Liver (tissue), 3 donors: ENCODE data around the gene PDZD2.

Experiments used
- GABPA ChIP-seq, 2 donors: IDR thresholded peaks in 1 of 2; conservative IDR thresholded peaks in 1 of 2; 2 replicates each; pipeline ENCODE4 v1.6.1; 2016; ENCODE audit warnings: antibody characterized with exemption in 2 of 2, mild to moderate bottlenecking in 1 of 2, moderate library complexity in 1 of 2
- HNF4A ChIP-seq, 2 donors: conservative IDR thresholded peaks; 2 replicates each; pipeline ENCODE4 v1.6.1; 2016; ENCODE audit warnings: antibody characterized with exemption in 2 of 2, mild to moderate bottlenecking in 2 of 2
- RAD21 ChIP-seq, 2 donors: IDR thresholded peaks; 2 replicates each; pipeline ENCODE4 v1.6.1; 2016; ENCODE audit warnings: antibody characterized with exemption in 2 of 2, mild to moderate bottlenecking in 2 of 2
- TAF1 ChIP-seq: conservative IDR thresholded peaks from 2 replicates; pipeline ENCODE4 v1.6.1; 2016; ENCODE audit warnings: antibody characterized with exemption, mild to moderate bottlenecking
- TF ChIP-seq, protein P1 (sequence below): fragments of 150-350 bp; IDR thresholded peaks from 2 replicates; pipeline ENCODE4 v1.5.1; 2017; ENCODE audit warnings: improper control_type of control experiment, low read depth, low read length; ENCODE audit not compliant: missing input control
- TF ChIP-seq, protein P2 (sequence below): IDR thresholded peaks from 2 replicates; pipeline ENCODE4 v1.6.1; 2016; ENCODE audit warnings: antibody characterized with exemption
- TF ChIP-seq, protein P3 (sequence below): IDR thresholded peaks from 2 replicates; pipeline ENCODE4 v1.6.1; 2016; ENCODE audit warnings: antibody characterized with exemption
- TF ChIP-seq, protein P4 (sequence below): IDR thresholded peaks from 2 replicates; pipeline ENCODE4 v1.6.1; 2016; ENCODE audit warnings: antibody characterized with exemption
- donor health status: healthy.
- donor health status: healthy.

- TF ChIP-seq, protein P1, sequence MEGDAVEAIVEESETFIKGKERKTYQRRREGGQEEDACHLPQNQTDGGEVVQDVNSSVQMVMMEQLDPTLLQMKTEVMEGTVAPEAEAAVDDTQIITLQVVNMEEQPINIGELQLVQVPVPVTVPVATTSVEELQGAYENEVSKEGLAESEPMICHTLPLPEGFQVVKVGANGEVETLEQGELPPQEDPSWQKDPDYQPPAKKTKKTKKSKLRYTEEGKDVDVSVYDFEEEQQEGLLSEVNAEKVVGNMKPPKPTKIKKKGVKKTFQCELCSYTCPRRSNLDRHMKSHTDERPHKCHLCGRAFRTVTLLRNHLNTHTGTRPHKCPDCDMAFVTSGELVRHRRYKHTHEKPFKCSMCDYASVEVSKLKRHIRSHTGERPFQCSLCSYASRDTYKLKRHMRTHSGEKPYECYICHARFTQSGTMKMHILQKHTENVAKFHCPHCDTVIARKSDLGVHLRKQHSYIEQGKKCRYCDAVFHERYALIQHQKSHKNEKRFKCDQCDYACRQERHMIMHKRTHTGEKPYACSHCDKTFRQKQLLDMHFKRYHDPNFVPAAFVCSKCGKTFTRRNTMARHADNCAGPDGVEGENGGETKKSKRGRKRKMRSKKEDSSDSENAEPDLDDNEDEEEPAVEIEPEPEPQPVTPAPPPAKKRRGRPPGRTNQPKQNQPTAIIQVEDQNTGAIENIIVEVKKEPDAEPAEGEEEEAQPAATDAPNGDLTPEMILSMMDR, result no peak
- TF ChIP-seq RAD21 (IDR thresholded peaks at IDR 0.05), result no peak
- TF ChIP-seq, protein P2, sequence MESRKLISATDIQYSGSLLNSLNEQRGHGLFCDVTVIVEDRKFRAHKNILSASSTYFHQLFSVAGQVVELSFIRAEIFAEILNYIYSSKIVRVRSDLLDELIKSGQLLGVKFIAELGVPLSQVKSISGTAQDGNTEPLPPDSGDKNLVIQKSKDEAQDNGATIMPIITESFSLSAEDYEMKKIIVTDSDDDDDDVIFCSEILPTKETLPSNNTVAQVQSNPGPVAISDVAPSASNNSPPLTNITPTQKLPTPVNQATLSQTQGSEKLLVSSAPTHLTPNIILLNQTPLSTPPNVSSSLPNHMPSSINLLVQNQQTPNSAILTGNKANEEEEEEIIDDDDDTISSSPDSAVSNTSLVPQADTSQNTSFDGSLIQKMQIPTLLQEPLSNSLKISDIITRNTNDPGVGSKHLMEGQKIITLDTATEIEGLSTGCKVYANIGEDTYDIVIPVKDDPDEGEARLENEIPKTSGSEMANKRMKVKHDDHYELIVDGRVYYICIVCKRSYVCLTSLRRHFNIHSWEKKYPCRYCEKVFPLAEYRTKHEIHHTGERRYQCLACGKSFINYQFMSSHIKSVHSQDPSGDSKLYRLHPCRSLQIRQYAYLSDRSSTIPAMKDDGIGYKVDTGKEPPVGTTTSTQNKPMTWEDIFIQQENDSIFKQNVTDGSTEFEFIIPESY, result no peak
- no peak for TF ChIP-seq GABPA (IDR thresholded peaks at IDR 0.05 in 1 of 2, conservative IDR thresholded peaks at IDR 0.05 in 1 of 2)
- TF ChIP-seq, protein P3, sequence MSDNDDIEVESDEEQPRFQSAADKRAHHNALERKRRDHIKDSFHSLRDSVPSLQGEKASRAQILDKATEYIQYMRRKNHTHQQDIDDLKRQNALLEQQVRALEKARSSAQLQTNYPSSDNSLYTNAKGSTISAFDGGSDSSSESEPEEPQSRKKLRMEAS, result no peak
- TF ChIP-seq, protein P4, sequence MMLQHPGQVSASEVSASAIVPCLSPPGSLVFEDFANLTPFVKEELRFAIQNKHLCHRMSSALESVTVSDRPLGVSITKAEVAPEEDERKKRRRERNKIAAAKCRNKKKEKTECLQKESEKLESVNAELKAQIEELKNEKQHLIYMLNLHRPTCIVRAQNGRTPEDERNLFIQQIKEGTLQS, result no peak
- no peak for TF ChIP-seq HNF4A (conservative IDR thresholded peaks at IDR 0.05)
- no peak for TF ChIP-seq TAF1
These were observed 131.3 kb downstream of the PDZD2 start for GRCh38 chr5:31770132-31770720.
